K562 (cell line): Measurements from ENCODE around the gene CLDND2. TPM values are rescaled to one million over a fixed set of nuclear protein-coding genes. Genes with fewer than 3 reads are reported as not detected.

ENCODE experiments used
- ATAC-seq: fragments of 200-7000 bp; cut with Tn5 transposase; 3 replicates; pipeline ENCODE4 v1.9.1; 2020; ENCODE audit warnings: moderate library complexity
- BruUV-seq: library from RNA; stranded (reverse); fragments of 400-500 nt; replicated peaks from 2 replicates; lab custom pipeline; 2021; lab: Mats Ljungman, UMichigan
- CTCF ChIA-PET: fragments of 300-600 bp; formaldehyde crosslinking; extraction: SDS; loops from one replicate; lab custom pipeline; 2021; ENCODE audit warnings: low intra/inter-chr PET ratio; lab: Yijun Ruan, JAX
- POLR2A ChIA-PET: fragments of 300-600, 350-650 bp; sonication (Branson Sonifier 250); formaldehyde crosslinking; extraction: SDS; loops from one replicate; lab custom pipeline; 2021; ENCODE audit warnings: antibody characterized with exemption, inconsistent platforms; lab: Yijun Ruan, JAX
- DNase-seq, 4 experiments: peaks; one replicate each; pipeline versions ENCODE4 v3.0.0 to v3.0.0-alpha.2; 2011 to 2018; ENCODE audit warnings: low spot score in 3 of 4, mixed read lengths in 3 of 4; ENCODE audit errors: extremely low read depth in 1 of 4
- FAIRE-seq: peaks from 2 replicates; lab custom pipeline; 2011; peaks lifted over from hg19 to GRCh38; lab: Jason Lieb, UNC
- H2AFZ ChIP-seq: 2 replicates; pipeline ENCODE4 v1.6.0; 2011; ENCODE audit warnings: low read depth, low read length, control low read depth, inconsistent platforms
- H3K27ac ChIP-seq: fragments of 200-600 bp; 3 replicates; pipeline ENCODE4 v1.8.0; 2011; ENCODE audit warnings: low read depth, mild to moderate bottlenecking, control low read depth, inconsistent platforms, low read length, moderate library complexity, mixed read lengths; ENCODE audit errors: extremely low read depth
- H3K27me3 ChIP-seq, 2 experiments: fragments of 300-600 bp in 1 of 2; 2 replicates in 1 of 2; 3 replicates in 1 of 2; pipeline versions ENCODE4 v1.6.0 to v1.8.0; 2011; ENCODE audit warnings: inconsistent platforms in 2 of 2, low read length in 2 of 2, mild to moderate bottlenecking in 1 of 2, mixed read lengths in 1 of 2, moderate library complexity in 1 of 2; ENCODE audit not compliant: control insufficient read depth in 2 of 2, insufficient read depth in 2 of 2
- H3K36me3 ChIP-seq: fragments of 300-600 bp; 3 replicates; pipeline ENCODE4 v1.8.0; 2011; ENCODE audit warnings: mild to moderate bottlenecking, low read length, inconsistent platforms; ENCODE audit not compliant: control insufficient read depth, insufficient read depth
- H3K4me1 ChIP-seq, 2 experiments: fragments of 200-600 bp in 1 of 2; replicated peaks in 1 of 2; 2 replicates in 1 of 2; 3 replicates in 1 of 2; pipeline versions ENCODE4 v1.5.1 to v1.8.0; 2011; ENCODE audit warnings: inconsistent platforms in 2 of 2, low read length in 2 of 2, mild to moderate bottlenecking in 1 of 2, mixed read lengths in 1 of 2, moderate library complexity in 1 of 2; ENCODE audit not compliant: control insufficient read depth in 2 of 2, insufficient read depth in 2 of 2
- H3K4me2 ChIP-seq: 2 replicates; pipeline ENCODE4 v1.6.1; 2011; ENCODE audit warnings: low read length, control low read depth, inconsistent platforms, mixed read lengths; ENCODE audit not compliant: insufficient read depth
- H3K4me3 ChIP-seq: fragments of 200-600 bp; sonication (generic), shearing (Covaris generic); 2 replicates; pipeline ENCODE4 v1.5.1; 2016; ENCODE audit warnings: control low read depth, inconsistent platforms
- H3K79me2 ChIP-seq: fragments of 200-600 bp; 3 replicates; pipeline ENCODE4 v1.8.0; 2011; ENCODE audit warnings: low read length, inconsistent platforms; ENCODE audit not compliant: control insufficient read depth, insufficient read depth
- H3K9ac ChIP-seq, 2 experiments: 2 replicates each; pipeline versions ENCODE4 v1.6.0 to v1.6.1; 2011; ENCODE audit warnings: low read depth in 2 of 2, low read length in 2 of 2, control low read depth in 1 of 2, inconsistent platforms in 1 of 2, mild to moderate bottlenecking in 1 of 2, mixed read lengths in 1 of 2; ENCODE audit not compliant: insufficient read depth in 1 of 2
- H3K9me1 ChIP-seq: one replicate; pipeline ENCODE4 v1.6.0; 2011; ENCODE audit warnings: inconsistent platforms, mild to moderate bottlenecking, low read length, moderate library complexity; ENCODE audit not compliant: control insufficient read depth, insufficient read depth
- H3K9me3 ChIP-seq: replicated peaks from 2 replicates; pipeline ENCODE4 v1.5.1; 2011; ENCODE audit warnings: low read depth, low read length, inconsistent platforms; ENCODE audit not compliant: control insufficient read depth, insufficient read depth
- H4K20me1 ChIP-seq: replicated peaks from 2 replicates; pipeline ENCODE4 v1.6.1; 2011; ENCODE audit warnings: low read length, inconsistent platforms, mixed read lengths; ENCODE audit not compliant: control insufficient read depth, insufficient read depth
- CBFB ChIP-seq: sonication (generic); formaldehyde crosslinking; IDR thresholded peaks from 2 replicates; pipeline ENCODE4 v1.4.0; 2020; ENCODE audit warnings: mild to moderate bottlenecking, missing genetic modification reagents
- FUS ChIP-seq: fragments of 200-400 bp; formaldehyde crosslinking; optimal IDR thresholded peaks from 2 replicates; pipeline ENCODE3; 2017; ENCODE audit warnings: low read depth, low read length
- NFE2L1 ChIP-seq: fragments of 450-650 bp; IDR thresholded peaks from 2 replicates; pipeline ENCODE4 v1.6.1; 2016; ENCODE audit warnings: missing genetic modification characterization, low read depth, mild to moderate bottlenecking, missing compliant biosample characterization, moderate library complexity, borderline replicate concordance
- POLR2B ChIP-seq: fragments of 450-650 bp; IDR thresholded peaks from 2 replicates; pipeline ENCODE4 v1.6.1; 2018; ENCODE audit warnings: low read depth; ENCODE audit not compliant: partially characterized antibody
- POLR2G ChIP-seq: fragments of 200-400 bp; formaldehyde crosslinking; IDR thresholded peaks from 2 replicates; pipeline ENCODE4 v1.6.1; 2017; ENCODE audit warnings: low read depth, mild to moderate bottlenecking, antibody characterized with exemption, low read length, moderate library complexity
- RBFOX2 ChIP-seq: fragments of 200-400 bp; formaldehyde crosslinking; IDR thresholded peaks from 2 replicates; pipeline ENCODE4 v1.6.1; 2017; ENCODE audit warnings: low read depth, mild to moderate bottlenecking, low read length, moderate library complexity
- RBM25 ChIP-seq: fragments of 200-400 bp; formaldehyde crosslinking; IDR thresholded peaks from 2 replicates; pipeline ENCODE4 v1.6.1; 2018; ENCODE audit warnings: low read length, low read depth, moderate library complexity; ENCODE audit not compliant: severe bottlenecking
- SAP30 ChIP-seq: fragments of 200-600 bp; sonication (generic); IDR thresholded peaks from 2 replicates; pipeline ENCODE4 v1.6.1; 2012; ENCODE audit warnings: borderline replicate concordance, low read depth, mild to moderate bottlenecking, moderate library complexity, low read length, control low read depth, inconsistent platforms; ENCODE audit not compliant: insufficient read depth, poor library complexity, severe bottlenecking
- SMARCC2 ChIP-seq: fragments of 450-650 bp; IDR thresholded peaks from 2 replicates; pipeline ENCODE4 v1.6.1; 2017; ENCODE audit warnings: antibody characterized with exemption, moderate library complexity, mild to moderate bottlenecking, low read depth
- TCF7L2 ChIP-seq: fragments of 150-350 bp; IDR thresholded peaks from 2 replicates; pipeline ENCODE4 v1.6.1; 2016; ENCODE audit warnings: low read depth, mild to moderate bottlenecking, low read length, moderate library complexity
- ZNF699 ChIP-seq: fragments of 250-450 bp; sonication (Bioruptor Pico); IDR thresholded peaks from 2 replicates; pipeline ENCODE4 v1.8.0; 2021; ENCODE audit warnings: mild to moderate bottlenecking, moderate library complexity; ENCODE audit not compliant: insufficient replicate concordance
- WGBS: fragments of 100-300 bp; shearing (Covaris generic); methylation state at CpG from one replicate; pipeline ENCODE4 v1.1.6; 2016; ENCODE audit warnings: low coverage, mixed read lengths; ENCODE audit not compliant: insufficient coverage; ENCODE audit errors: missing lambda C conversion rate; 5-methylcytosine and 5-hydroxymethylcytosine counted together
- in situ Hi-C: fragments of 300-500 bp; cut with MboI; formaldehyde crosslinking; loops from 4 replicates; pipeline ENCODE4 v1.15.0; 2018; ENCODE audit warnings: inconsistent platforms, mixed read lengths
- intact Hi-C: fragments of 100-400 bp; cut with micrococcal nuclease; formaldehyde crosslinking; loops from 2 replicates; pipeline ENCODE4 v1.14.2; 2022
- polyA plus RNA-seq, 8 experiments: library from polyadenylated mRNA; depleted of rRNA in 4 of 8; stranded (reverse) in 5 of 8; unstranded in 3 of 8; fragments of >200 nt; fragmentation: Nextera tagmentation in 2 of 8; fragmentation: Illumina TruSeq in 1 of 8; extraction: Ambion mirVana in 2 of 8; extraction: Trizol in 1 of 8; gene quantifications; 2 replicates each; pipeline versions ENCODE4 v1.2.1 to v1.2.3, GENCODE V29; 2011 to 2014; ENCODE audit warnings: inconsistent platforms in 1 of 8, missing spikeins in 1 of 8
- total RNA-seq, 7 experiments: library from RNA; depleted of rRNA in 6 of 7; stranded (reverse); fragments of >200 nt in 6 of 7; fragmentation: Illumina TruSeq in 2 of 7; extraction: Trizol in 2 of 7; gene quantifications; 2 replicates each; pipeline versions ENCODE4 v1.2.1 to v1.2.3, GENCODE V29; 2011 to 2021; ENCODE audit warnings: low replicate concordance in 1 of 7

The CLDND2 gene
- total and polyA plus RNA-seq, 9 of the 15 experiments (the other 6 are each of a cell fraction or from before 2014, with no cell fraction given): 0.45 to 4.0 (median 1.2) TPM; not detected in 3

GRCh38 chr19:51347209-51347928 lies 21.4 kb downstream of the CLDND2 start:
- BruUV-seq: no TSS peak
- WGBS: 62% methylated on average over 10 of the region's 10 CpGs
- CTCF ChIA-PET: no interaction called here

GRCh38 chr19:51346742-51347141 lies 22.1 kb downstream of the CLDND2 start:
- TF ChIP-seq NFE2L1 (tag) (no peak), TCF7L2 (no peak), CBFB (CRISPR knock-in tag) (no peak), FUS (no peak), RBFOX2 (peak; percentile 41; the same call in 1 of the 2 replicates), SMARCC2 (no peak), POLR2G (peak; percentile 64)
- TF ChIP-seq, all 486 proteins: peak for 2
- no peaks in the 10 kb centered on the region for H4K20me1 ChIP-seq
- in situ Hi-C loops (no loop called here), intact Hi-C loops (no loop called here)
- H2AFZ ChIP-seq: no peak overlapping the region
- POLR2A ChIA-PET: interaction anchor here (0.5 to 0.6 kb wide), 2 partner anchors 12 to 33 kb away, joined by 3 read pairs; no protein-coding TSS in a partner anchor
- no peak overlapping the region; a peak in 1 of 4 replicates for H3K9ac ChIP-seq
- no peaks in the 10 kb centered on the region for H3K9me3 ChIP-seq
- no peaks in the 10 kb centered on the region for H3K79me2 ChIP-seq
- no TSS peak for BruUV-seq
- DNase-seq: no peak
- H3K4me1 ChIP-seq: peaks cover 33 to 39% of the 10 kb centered on the region in 2 experiments
- H3K9me1 ChIP-seq: peaks cover 5% of the 10 kb centered on the region
- no peaks in the 10 kb centered on the region for H3K27me3 ChIP-seq
- H3K4me3 ChIP-seq: no peak overlapping the region
- 82% methylated on average over 10 of the region's 17 CpGs for WGBS
- FAIRE-seq: no peak
- no peak overlapping the region for H3K27ac ChIP-seq
- CTCF ChIA-PET: no interaction called here
- H3K36me3 ChIP-seq: peaks cover 65% of the 10 kb centered on the region
- H3K4me2 ChIP-seq: no peak overlapping the region
- no peak for ATAC-seq

More at GRCh38 chr19:51347209-51347928, 21.4 kb downstream of the CLDND2 start:
- POLR2A ChIA-PET: interaction anchor here (0.6 to 1.0 kb wide), 2 partner anchors 19 to 32 kb away, joined by 3 read pairs; partner anchors contain the start of gene ETFB
- Histone ChIP-seq H4K20me1 (no peaks in the 10 kb centered on the region), H3K27ac (no peak overlapping the region), H3K4me3 (no peak overlapping the region), H2AFZ (no peak overlapping the region), H3K9me1 (peaks cover 5% of the 10 kb centered on the region), H3K4me1 (peaks cover 31 to 36% of the 10 kb centered on the region in 2 experiments), H3K4me2 (no peak overlapping the region), H3K36me3 (peaks cover 71% of the 10 kb centered on the region), H3K9me3 (no peaks in the 10 kb centered on the region), H3K9ac (no peak overlapping the region), H3K27me3 (no peaks in the 10 kb centered on the region), H3K79me2 (no peaks in the 10 kb centered on the region)
- no peak for FAIRE-seq
- TF ChIP-seq POLR2B (peak; percentile 17), SAP30 (no peak), ZNF699 (CRISPR knock-in tag) (no peak), RBM25 (peak; percentile 17)
- in situ Hi-C loops (no loop called here), intact Hi-C loops (no loop called here)
- no peak for ATAC-seq
- DNase-seq: no peak
